GM23338 (cell line): ENCODE data around the gene CD8A.

Experiments used
- EZH2phosphoT487 ChIP-seq: fragments of 200-600 bp; sonication (generic); IDR thresholded peaks from one replicate; pipeline ENCODE4 v1.8.1; 2018; ENCODE audit warnings: antibody characterized with exemption; ENCODE audit not compliant: unreplicated experiment
- JUNB ChIP-seq: IDR thresholded peaks from one replicate; pipeline ENCODE4 v1.6.1; 2016; ENCODE audit warnings: antibody characterized with exemption; ENCODE audit not compliant: unreplicated experiment
- TF ChIP-seq, protein P1 (sequence below): IDR thresholded peaks from one replicate; pipeline ENCODE4 v1.6.1; 2018; ENCODE audit warnings: antibody characterized with exemption; ENCODE audit not compliant: unreplicated experiment
- TF ChIP-seq, protein P2 (sequence below), 2 experiments: fragments of 200-600 bp in 1 of 2; sonication (generic) in 1 of 2; conservative IDR thresholded peaks; 2 replicates each; pipeline versions ENCODE4 v1.5.1 to v1.6.1; 2016 to 2017; ENCODE audit warnings: antibody characterized with exemption in 2 of 2, low read depth in 2 of 2, mild to moderate bottlenecking in 2 of 2, moderate library complexity in 1 of 2

DNA sequence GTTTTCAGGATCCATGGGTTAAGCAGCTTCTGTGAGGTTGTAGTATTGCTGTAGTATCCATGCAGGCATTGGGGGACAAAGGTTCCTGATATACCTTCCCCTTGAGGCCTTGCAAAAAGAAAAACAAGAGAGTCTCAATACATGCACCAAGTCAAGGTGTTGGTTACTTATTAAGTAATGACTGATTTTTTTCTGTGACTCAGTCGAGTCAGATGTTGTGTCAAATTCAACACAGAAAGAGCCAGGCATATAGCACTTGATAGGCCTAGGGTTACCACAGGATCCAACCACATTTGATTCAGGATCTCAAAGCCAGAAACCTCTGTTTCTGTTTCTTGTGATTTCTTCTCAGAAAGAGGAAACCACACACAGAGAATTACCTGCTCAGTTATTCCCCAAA is 24.9 kb upstream of the CD8A start:
- TF ChIP-seq, protein P1, sequence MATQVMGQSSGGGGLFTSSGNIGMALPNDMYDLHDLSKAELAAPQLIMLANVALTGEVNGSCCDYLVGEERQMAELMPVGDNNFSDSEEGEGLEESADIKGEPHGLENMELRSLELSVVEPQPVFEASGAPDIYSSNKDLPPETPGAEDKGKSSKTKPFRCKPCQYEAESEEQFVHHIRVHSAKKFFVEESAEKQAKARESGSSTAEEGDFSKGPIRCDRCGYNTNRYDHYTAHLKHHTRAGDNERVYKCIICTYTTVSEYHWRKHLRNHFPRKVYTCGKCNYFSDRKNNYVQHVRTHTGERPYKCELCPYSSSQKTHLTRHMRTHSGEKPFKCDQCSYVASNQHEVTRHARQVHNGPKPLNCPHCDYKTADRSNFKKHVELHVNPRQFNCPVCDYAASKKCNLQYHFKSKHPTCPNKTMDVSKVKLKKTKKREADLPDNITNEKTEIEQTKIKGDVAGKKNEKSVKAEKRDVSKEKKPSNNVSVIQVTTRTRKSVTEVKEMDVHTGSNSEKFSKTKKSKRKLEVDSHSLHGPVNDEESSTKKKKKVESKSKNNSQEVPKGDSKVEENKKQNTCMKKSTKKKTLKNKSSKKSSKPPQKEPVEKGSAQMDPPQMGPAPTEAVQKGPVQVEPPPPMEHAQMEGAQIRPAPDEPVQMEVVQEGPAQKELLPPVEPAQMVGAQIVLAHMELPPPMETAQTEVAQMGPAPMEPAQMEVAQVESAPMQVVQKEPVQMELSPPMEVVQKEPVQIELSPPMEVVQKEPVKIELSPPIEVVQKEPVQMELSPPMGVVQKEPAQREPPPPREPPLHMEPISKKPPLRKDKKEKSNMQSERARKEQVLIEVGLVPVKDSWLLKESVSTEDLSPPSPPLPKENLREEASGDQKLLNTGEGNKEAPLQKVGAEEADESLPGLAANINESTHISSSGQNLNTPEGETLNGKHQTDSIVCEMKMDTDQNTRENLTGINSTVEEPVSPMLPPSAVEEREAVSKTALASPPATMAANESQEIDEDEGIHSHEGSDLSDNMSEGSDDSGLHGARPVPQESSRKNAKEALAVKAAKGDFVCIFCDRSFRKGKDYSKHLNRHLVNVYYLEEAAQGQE: no peak
- TF ChIP-seq, protein P2, sequence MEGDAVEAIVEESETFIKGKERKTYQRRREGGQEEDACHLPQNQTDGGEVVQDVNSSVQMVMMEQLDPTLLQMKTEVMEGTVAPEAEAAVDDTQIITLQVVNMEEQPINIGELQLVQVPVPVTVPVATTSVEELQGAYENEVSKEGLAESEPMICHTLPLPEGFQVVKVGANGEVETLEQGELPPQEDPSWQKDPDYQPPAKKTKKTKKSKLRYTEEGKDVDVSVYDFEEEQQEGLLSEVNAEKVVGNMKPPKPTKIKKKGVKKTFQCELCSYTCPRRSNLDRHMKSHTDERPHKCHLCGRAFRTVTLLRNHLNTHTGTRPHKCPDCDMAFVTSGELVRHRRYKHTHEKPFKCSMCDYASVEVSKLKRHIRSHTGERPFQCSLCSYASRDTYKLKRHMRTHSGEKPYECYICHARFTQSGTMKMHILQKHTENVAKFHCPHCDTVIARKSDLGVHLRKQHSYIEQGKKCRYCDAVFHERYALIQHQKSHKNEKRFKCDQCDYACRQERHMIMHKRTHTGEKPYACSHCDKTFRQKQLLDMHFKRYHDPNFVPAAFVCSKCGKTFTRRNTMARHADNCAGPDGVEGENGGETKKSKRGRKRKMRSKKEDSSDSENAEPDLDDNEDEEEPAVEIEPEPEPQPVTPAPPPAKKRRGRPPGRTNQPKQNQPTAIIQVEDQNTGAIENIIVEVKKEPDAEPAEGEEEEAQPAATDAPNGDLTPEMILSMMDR (conservative IDR thresholded peaks at IDR 0.05; ENCODE audit: low read depth in 2 of 2): no peak
- TF ChIP-seq JUNB (no peak), EZH2phosphoT487 (no peak)
